SK-N-SH treated with all-trans-retinoic acid at 6 μM for 48 hours (cell line): ENCODE measurements around the gene NOG.

ENCODE experiments used
- ATAC-seq: fragments of 200-7000 bp; cut with Tn5 transposase; 3 replicates; pipeline ENCODE4 v1.9.1; 2020; ENCODE audit warnings: mild to moderate bottlenecking, moderate library complexity
- ARNTL ChIP-seq: fragments of 450-650 bp; formaldehyde crosslinking; IDR thresholded peaks from 2 replicates; pipeline ENCODE4 v1.5.0; 2020; ENCODE audit warnings: low read depth, mild to moderate bottlenecking, moderate library complexity, borderline replicate concordance
- BACH2 ChIP-seq: fragments of 250-450 bp; sonication (Bioruptor Pico); IDR thresholded peaks from 2 replicates; pipeline ENCODE4 v1.9.0; 2021; ENCODE audit warnings: mild to moderate bottlenecking, borderline replicate concordance
- CREB5 ChIP-seq: fragments of 250-450 bp; sonication (Bioruptor Pico); IDR thresholded peaks from 2 replicates; pipeline ENCODE4 v1.5.1; 2020; ENCODE audit warnings: low read depth, mild to moderate bottlenecking, moderate library complexity
- CSDC2 ChIP-seq: fragments of 250-450 bp; sonication (Bioruptor Pico); IDR thresholded peaks from 2 replicates; pipeline ENCODE4 v1.5.0; 2020; ENCODE audit warnings: mild to moderate bottlenecking, moderate library complexity
- CSRNP3 ChIP-seq: fragments of 250-450 bp; sonication (Bioruptor Pico); IDR thresholded peaks from 2 replicates; pipeline ENCODE4 v1.5.1; 2021; ENCODE audit warnings: mild to moderate bottlenecking, moderate library complexity
- ESRRG ChIP-seq: fragments of 250-450 bp; sonication (Bioruptor Pico); IDR thresholded peaks from 2 replicates; pipeline ENCODE4 v1.6.1; 2021; ENCODE audit warnings: mild to moderate bottlenecking
- GLIS3 ChIP-seq: fragments of 250-450 bp; sonication (Bioruptor Pico); IDR thresholded peaks from 2 replicates; pipeline ENCODE4 v1.5.0; 2020; ENCODE audit warnings: mild to moderate bottlenecking, moderate library complexity
- ISL1 ChIP-seq: fragments of 250-450 bp; sonication (Bioruptor Pico); IDR thresholded peaks from 2 replicates; pipeline ENCODE4 v2.1.2; 2022; ENCODE audit warnings: mild to moderate bottlenecking, moderate library complexity
- OSR1 ChIP-seq: fragments of 250-450 bp; sonication (Bioruptor Pico); IDR thresholded peaks from 2 replicates; pipeline ENCODE4 v1.8.0; 2022; ENCODE audit warnings: moderate library complexity, mild to moderate bottlenecking, inconsistent platforms
- POU6F1 ChIP-seq: fragments of 250-450 bp; sonication (Bioruptor Pico); IDR thresholded peaks from 2 replicates; pipeline ENCODE4 v1.8.0; 2021; ENCODE audit warnings: low read depth, mild to moderate bottlenecking, moderate library complexity, borderline replicate concordance
- PPARA ChIP-seq: fragments of 250-450 bp; sonication (Bioruptor Pico); IDR thresholded peaks from 2 replicates; pipeline ENCODE4 v1.5.0; 2020; ENCODE audit warnings: mild to moderate bottlenecking, borderline replicate concordance
- RARB ChIP-seq: fragments of 250-450 bp; sonication (Bioruptor Pico); IDR thresholded peaks from 2 replicates; pipeline ENCODE4 v1.8.0; 2021; ENCODE audit warnings: mild to moderate bottlenecking, moderate library complexity
- SNAI2 ChIP-seq: fragments of 250-450 bp; sonication (Bioruptor Pico); IDR thresholded peaks from 2 replicates; pipeline ENCODE4 v1.5.0; 2020; ENCODE audit warnings: mild to moderate bottlenecking, moderate library complexity
- TCF4 ChIP-seq: fragments of 250-450 bp; sonication (Bioruptor Pico); IDR thresholded peaks from 2 replicates; pipeline ENCODE4 v1.8.0; 2021; ENCODE audit warnings: mild to moderate bottlenecking, moderate library complexity, borderline replicate concordance
- TOX ChIP-seq: fragments of 250-450 bp; sonication (Bioruptor Pico); IDR thresholded peaks from 2 replicates; pipeline ENCODE4 v1.8.0; 2021; ENCODE audit warnings: mild to moderate bottlenecking, moderate library complexity, borderline replicate concordance
- TSHZ2 ChIP-seq: fragments of 250-450 bp; sonication (Bioruptor Pico); IDR thresholded peaks from 2 replicates; pipeline ENCODE4 v1.5.0; 2020; ENCODE audit warnings: mild to moderate bottlenecking, moderate library complexity
- ZFP3 ChIP-seq: fragments of 250-450 bp; sonication (Bioruptor Pico); IDR thresholded peaks from 2 replicates; pipeline ENCODE4 v1.5.0; 2020; ENCODE audit warnings: mild to moderate bottlenecking, moderate library complexity
- ZFP30 ChIP-seq: fragments of 450-650 bp; formaldehyde crosslinking; IDR thresholded peaks from 2 replicates; pipeline ENCODE4 v1.5.0; 2022; ENCODE audit warnings: mild to moderate bottlenecking, moderate library complexity
- ZNF565 ChIP-seq: fragments of 450-650 bp; formaldehyde crosslinking; conservative IDR thresholded peaks from 2 replicates; pipeline ENCODE4 v1.5.0; 2020; ENCODE audit warnings: low read depth, mild to moderate bottlenecking, moderate library complexity
- ZNF70 ChIP-seq: fragments of 450-650 bp; formaldehyde crosslinking; IDR thresholded peaks from 2 replicates; pipeline ENCODE4 v1.5.0; 2020; ENCODE audit warnings: mild to moderate bottlenecking, moderate library complexity
- ZNF8 ChIP-seq: fragments of 450-650 bp; formaldehyde crosslinking; IDR thresholded peaks from 2 replicates; pipeline ENCODE4 v1.5.0; 2020; ENCODE audit warnings: mild to moderate bottlenecking, moderate library complexity

Gene NOG

GRCh38 chr17:56624912-56625311 lies 31.4 kb downstream of the NOG start (continued):
- no peak for TF ChIP-seq OSR1

GRCh38 chr17:56629531-56630075 lies 36.1 kb downstream of the NOG start:
- TF ChIP-seq TOX (CRISPR knock-in tag) = no peak
- TF ChIP-seq CSRNP3 (CRISPR knock-in tag) = no peak
- TF ChIP-seq ZFP3 = no peak
- TF ChIP-seq ARNTL (CRISPR knock-in tag) = no peak
- TF ChIP-seq ZNF70 (CRISPR knock-in tag) = no peak
- no peak for TF ChIP-seq ZNF8 (CRISPR knock-in tag)
- no peak for TF ChIP-seq RARB
- no peak for TF ChIP-seq ZFP30 (CRISPR knock-in tag)
- no peak for TF ChIP-seq ESRRG
- no peak for TF ChIP-seq TSHZ2
- TF ChIP-seq CREB5 (CRISPR knock-in tag) = no peak
- TF ChIP-seq, all 23 proteins: peak for 0
- peak; percentile 100 for ATAC-seq

GRCh38 chr17:56630202-56630601 lies 36.7 kb downstream of the NOG start:
- TF ChIP-seq BACH2 (CRISPR knock-in tag) = no peak
- no peak for TF ChIP-seq PPARA (CRISPR knock-in tag)
- no peak for TF ChIP-seq SNAI2 (CRISPR knock-in tag)
- no peak for TF ChIP-seq ZNF70 (CRISPR knock-in tag)
- TF ChIP-seq ISL1 (CRISPR knock-in tag) = no peak
- TF ChIP-seq TSHZ2 = no peak
- no peak for TF ChIP-seq CSRNP3 (CRISPR knock-in tag)
- no peak for TF ChIP-seq CSDC2
- TF ChIP-seq ARNTL (CRISPR knock-in tag) = no peak
- no peak for TF ChIP-seq TOX (CRISPR knock-in tag)
- no peak for TF ChIP-seq ESRRG
- TF ChIP-seq TCF4 = no peak
- no peak for TF ChIP-seq CREB5 (CRISPR knock-in tag)
- TF ChIP-seq POU6F1 (CRISPR knock-in tag) = no peak
- no peak for TF ChIP-seq GLIS3
- no peak for TF ChIP-seq ZNF565 (CRISPR knock-in tag)
- peak; percentile 28 for ATAC-seq
